Breast epithelium (tissue), 3 donors: ENCODE measurements around the gene ARHGAP15.

Experiments used
- POLR2A ChIP-seq: fragments of 450-650 bp; IDR thresholded peaks from one replicate; pipeline ENCODE4 v1.6.1; 2016; ENCODE audit warnings: antibody characterized with exemption, mild to moderate bottlenecking, moderate library complexity
- POLR2AphosphoS5 ChIP-seq, 3 donors: sonication (generic); formaldehyde crosslinking; IDR thresholded peaks; one replicate each; pipeline ENCODE4 v1.6.1; 2017; ENCODE audit warnings: antibody characterized with exemption in 3 of 3
- TF ChIP-seq, protein P1 (sequence below), 3 donors: fragments of 450-650 bp; IDR thresholded peaks; one replicate each; pipeline ENCODE4 v1.5.1; 2016 to 2017; ENCODE audit warnings: antibody characterized with exemption in 3 of 3, mild to moderate bottlenecking in 3 of 3, moderate library complexity in 3 of 3

GRCh38 chr2:143433251-143433650 is 304.0 kb downstream of the ARHGAP15 start:
- TF ChIP-seq POLR2AphosphoS5 (IDR thresholded peaks at IDR 0.05) (no peak), POLR2A (no peak)
- TF ChIP-seq, protein P1, sequence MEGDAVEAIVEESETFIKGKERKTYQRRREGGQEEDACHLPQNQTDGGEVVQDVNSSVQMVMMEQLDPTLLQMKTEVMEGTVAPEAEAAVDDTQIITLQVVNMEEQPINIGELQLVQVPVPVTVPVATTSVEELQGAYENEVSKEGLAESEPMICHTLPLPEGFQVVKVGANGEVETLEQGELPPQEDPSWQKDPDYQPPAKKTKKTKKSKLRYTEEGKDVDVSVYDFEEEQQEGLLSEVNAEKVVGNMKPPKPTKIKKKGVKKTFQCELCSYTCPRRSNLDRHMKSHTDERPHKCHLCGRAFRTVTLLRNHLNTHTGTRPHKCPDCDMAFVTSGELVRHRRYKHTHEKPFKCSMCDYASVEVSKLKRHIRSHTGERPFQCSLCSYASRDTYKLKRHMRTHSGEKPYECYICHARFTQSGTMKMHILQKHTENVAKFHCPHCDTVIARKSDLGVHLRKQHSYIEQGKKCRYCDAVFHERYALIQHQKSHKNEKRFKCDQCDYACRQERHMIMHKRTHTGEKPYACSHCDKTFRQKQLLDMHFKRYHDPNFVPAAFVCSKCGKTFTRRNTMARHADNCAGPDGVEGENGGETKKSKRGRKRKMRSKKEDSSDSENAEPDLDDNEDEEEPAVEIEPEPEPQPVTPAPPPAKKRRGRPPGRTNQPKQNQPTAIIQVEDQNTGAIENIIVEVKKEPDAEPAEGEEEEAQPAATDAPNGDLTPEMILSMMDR (IDR thresholded peaks at IDR 0.05): no peak
